GM12864 (cell line): Measurements from ENCODE around the gene NEFH.
A peak's percentile ranks its signal among the peaks of the same experiment; 100 is the strongest.

Experiments
- DNase-seq: peaks from one replicate; pipeline ENCODE4 v3.0.0-alpha.2; 2011; ENCODE audit warnings: low read depth
- H3K4me3 ChIP-seq: 2 replicates; pipeline ENCODE4 v1.5.1; 2011; ENCODE audit warnings: mild to moderate bottlenecking, low read depth, low read length, control low read depth
- TF ChIP-seq, protein P1 (sequence below): IDR thresholded peaks from 2 replicates; pipeline ENCODE4 v1.5.1; 2011; ENCODE audit warnings: low read depth, mild to moderate bottlenecking, moderate library complexity, low read length, control low read depth, inconsistent platforms; ENCODE audit errors: missing control alignments

Gene NEFH

DNA sequence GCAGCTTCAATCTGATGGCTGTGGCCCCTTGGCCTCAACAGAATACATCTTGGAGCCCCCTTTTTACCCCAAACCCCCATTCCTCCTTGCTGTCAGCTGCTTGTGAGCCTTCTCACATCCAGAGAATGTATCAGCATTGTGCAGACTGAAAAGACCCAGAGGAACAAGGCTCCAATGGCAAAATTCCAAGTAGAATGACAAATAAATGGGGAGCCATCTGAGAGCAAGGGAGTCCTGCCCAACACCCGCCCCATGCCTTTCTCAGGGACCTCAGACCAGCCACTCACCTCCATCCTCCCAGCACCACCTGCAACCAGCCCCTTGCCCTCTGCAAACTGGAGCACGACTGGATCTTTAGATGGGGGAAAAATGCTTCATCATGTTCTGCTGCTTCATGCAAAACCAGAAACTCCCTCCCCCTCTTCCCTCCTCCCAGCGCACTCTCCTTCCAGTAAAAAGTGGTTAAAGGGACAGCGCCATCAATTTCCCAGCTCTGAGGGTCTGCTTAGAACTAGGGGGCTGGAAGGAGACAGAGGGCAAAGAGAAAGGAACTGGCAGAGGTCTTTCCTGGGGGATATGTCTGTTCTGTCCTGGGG lies 2.2 kb upstream of the NEFH start:
- TF ChIP-seq, protein P1, sequence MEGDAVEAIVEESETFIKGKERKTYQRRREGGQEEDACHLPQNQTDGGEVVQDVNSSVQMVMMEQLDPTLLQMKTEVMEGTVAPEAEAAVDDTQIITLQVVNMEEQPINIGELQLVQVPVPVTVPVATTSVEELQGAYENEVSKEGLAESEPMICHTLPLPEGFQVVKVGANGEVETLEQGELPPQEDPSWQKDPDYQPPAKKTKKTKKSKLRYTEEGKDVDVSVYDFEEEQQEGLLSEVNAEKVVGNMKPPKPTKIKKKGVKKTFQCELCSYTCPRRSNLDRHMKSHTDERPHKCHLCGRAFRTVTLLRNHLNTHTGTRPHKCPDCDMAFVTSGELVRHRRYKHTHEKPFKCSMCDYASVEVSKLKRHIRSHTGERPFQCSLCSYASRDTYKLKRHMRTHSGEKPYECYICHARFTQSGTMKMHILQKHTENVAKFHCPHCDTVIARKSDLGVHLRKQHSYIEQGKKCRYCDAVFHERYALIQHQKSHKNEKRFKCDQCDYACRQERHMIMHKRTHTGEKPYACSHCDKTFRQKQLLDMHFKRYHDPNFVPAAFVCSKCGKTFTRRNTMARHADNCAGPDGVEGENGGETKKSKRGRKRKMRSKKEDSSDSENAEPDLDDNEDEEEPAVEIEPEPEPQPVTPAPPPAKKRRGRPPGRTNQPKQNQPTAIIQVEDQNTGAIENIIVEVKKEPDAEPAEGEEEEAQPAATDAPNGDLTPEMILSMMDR, result no peak

DNA sequence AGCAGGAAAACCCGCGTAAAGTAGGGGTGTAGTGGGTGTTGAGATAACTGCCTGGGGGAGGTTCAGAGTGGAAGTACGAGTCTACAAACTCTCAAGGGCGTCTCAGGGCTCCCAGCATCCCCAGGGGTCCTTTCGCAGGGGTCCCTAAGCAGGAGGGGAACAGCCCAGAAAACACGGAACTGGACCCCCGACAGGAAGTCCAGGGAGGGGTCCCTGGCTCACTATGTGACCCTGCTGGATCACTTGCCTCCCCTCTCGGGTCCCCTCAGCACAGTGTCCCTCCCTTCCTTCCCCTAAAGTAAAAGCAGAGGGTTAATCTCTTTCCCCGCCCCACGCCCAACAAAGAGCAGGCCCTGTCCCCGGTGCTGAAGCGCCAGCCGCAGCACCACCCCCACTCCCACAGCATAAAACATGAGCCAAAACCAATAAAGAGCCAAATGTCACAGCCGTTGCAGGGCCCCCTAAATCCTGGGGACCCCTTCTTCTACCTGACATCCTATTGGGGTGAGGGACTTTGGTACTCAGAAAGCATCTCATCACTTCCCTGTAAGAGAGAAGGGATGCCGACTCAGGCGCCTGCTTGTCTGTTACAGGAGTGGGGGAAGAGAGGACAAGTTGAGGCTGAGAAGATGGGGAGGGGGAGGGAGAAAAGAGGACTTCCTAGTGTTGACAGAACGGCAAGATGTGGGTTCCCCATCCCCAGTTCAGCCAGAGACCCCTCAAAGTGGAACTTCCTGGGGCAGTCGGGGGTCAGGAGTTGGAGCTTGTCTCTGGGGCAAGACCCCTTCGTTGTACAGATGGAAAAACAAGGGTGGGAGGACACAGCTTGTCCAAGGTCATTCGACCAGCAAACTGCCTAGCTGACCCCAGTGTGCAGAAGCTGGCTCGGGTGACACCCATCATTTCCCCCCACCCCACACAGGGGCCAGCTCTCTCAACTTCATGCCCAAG lies 1.4 kb upstream of the NEFH start:
- DNase-seq, result no peak
- TF ChIP-seq, protein P1, result no peak
- H3K4me3 ChIP-seq, result no peak overlapping the region

More for the DNA sequence above, 2.2 kb upstream of the NEFH start:
- no peak overlapping the region for H3K4me3 ChIP-seq
- no peak for DNase-seq

DNA sequence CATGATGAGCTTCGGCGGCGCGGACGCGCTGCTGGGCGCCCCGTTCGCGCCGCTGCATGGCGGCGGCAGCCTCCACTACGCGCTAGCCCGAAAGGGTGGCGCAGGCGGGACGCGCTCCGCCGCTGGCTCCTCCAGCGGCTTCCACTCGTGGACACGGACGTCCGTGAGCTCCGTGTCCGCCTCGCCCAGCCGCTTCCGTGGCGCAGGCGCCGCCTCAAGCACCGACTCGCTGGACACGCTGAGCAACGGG lies 169 bp downstream of the NEFH start:
- TF ChIP-seq, protein P1, result no peak
- no peak overlapping the region for H3K4me3 ChIP-seq
- no peak for DNase-seq

DNA sequence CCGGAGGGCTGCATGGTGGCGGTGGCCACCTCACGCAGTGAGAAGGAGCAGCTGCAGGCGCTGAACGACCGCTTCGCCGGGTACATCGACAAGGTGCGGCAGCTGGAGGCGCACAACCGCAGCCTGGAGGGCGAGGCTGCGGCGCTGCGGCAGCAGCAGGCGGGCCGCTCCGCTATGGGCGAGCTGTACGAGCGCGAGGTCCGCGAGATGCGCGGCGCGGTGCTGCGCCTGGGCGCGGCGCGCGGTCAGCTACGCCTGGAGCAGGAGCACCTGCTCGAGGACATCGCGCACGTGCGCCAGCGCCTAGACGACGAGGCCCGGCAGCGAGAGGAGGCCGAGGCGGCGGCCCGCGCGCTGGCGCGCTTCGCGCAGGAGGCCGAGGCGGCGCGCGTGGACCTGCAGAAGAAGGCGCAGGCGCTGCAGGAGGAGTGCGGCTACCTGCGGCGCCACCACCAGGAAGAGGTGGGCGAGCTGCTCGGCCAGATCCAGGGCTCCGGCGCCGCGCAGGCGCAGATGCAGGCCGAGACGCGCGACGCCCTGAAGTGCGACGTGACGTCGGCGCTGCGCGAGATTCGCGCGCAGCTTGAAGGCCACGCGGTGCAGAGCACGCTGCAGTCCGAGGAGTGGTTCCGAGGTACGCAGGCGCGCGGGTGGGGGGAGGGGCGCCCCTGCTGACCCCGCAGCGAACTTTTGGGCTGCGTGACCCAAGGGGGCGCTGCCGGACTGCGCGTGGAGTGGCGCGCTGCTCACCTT lies 670 bp downstream of the NEFH start:
- TF ChIP-seq, protein P1, result peak; percentile 20
- peak overlapping the region; percentile 40 for H3K4me3 ChIP-seq
- no peak for DNase-seq

DNA sequence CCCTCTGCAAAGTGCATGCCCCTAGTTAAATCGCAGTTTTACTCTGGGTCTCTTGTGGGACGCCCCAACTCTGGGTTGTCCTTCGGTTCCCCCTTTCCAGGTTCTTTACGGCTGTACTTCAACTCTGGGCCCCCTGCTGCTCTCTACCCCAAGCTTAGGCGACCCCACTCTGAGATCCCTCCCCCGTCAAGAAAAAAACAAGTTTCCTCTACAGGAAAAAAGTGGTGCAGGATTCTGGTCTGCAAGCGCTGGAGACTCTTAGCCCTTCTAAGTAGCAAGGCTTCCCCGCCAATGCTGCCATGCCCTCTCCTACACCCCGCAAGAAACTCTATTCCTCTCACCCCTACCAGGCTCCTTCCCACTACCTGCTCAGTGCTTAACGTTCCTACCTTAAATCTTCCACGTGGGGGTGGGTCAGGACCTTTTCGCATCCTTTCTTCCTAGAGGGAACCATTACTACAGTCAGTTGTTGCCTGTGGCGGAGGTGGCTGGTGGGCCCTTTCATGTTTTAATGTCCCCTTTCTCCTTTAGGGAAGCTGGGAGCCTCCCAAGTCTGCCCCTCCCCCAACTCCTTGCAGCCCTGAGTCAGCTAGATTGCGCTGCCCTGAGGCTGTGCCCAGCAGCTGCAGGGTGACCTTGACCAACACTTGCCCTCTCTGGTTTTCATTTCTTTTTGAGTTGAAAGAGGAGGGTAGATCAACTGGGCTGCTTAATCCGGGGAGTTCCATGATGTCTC lies 1.4 kb downstream of the NEFH start:
- peak overlapping the region; percentile 40 for H3K4me3 ChIP-seq
- no peak for DNase-seq
- TF ChIP-seq, protein P1, result no peak

DNA sequence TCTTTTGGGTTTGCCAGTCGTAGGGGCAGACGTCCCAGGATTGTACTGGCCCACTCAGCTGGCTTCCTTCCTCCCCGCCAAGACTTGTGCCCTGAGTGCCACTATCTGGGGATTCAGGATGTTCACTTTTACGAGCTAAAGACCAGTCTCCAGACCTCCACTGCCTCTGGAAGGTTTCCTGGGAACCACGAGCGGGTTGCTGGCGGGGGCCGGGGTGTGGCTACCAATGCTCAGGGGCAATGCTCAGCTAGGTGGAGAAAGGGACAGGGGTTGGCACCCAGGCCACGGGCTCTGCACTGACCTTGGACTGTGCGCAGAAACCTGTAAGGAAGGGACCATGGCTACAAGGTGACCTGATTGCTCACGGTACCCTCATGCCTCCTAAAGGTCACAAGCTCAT lies 2.2 kb downstream of the NEFH start:
- no peak overlapping the region for H3K4me3 ChIP-seq
- TF ChIP-seq, protein P1, result no peak
- no peak for DNase-seq
